ENCODE data around the gene TMEM45B. TPM values are rescaled to one million over a fixed set of nuclear protein-coding genes. Genes with fewer than 3 reads are reported as not detected.

TMEM45B gene
- total RNA-seq, 1 donor: not detected

DNA sequence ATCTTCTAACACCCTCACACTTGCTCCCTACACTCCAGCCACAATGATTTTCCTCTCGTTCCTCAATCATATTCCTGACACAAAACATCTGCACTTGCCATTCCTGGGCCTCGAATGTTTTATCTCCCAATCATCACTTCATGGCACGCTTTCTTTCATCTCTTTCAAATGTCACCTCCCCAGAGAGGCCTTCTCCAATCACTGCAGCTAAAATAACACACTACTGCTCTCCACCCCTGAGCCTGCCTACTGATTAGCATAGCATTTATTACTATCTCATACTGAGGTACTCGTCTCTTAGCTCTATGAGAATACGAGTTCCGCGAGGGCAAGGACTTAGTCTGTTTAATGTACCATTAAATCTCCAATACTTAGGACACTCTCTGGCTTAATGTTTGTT lies 56.3 kb downstream of the TMEM45B start:
- DNase-seq (ENCODE audit: low read depth): no peak
- TF ChIP-seq, protein P1, sequence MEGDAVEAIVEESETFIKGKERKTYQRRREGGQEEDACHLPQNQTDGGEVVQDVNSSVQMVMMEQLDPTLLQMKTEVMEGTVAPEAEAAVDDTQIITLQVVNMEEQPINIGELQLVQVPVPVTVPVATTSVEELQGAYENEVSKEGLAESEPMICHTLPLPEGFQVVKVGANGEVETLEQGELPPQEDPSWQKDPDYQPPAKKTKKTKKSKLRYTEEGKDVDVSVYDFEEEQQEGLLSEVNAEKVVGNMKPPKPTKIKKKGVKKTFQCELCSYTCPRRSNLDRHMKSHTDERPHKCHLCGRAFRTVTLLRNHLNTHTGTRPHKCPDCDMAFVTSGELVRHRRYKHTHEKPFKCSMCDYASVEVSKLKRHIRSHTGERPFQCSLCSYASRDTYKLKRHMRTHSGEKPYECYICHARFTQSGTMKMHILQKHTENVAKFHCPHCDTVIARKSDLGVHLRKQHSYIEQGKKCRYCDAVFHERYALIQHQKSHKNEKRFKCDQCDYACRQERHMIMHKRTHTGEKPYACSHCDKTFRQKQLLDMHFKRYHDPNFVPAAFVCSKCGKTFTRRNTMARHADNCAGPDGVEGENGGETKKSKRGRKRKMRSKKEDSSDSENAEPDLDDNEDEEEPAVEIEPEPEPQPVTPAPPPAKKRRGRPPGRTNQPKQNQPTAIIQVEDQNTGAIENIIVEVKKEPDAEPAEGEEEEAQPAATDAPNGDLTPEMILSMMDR (IDR thresholded peaks at IDR 0.05; ENCODE audit: insufficient read depth, low read length): no peak
- no peak overlapping the region for H3K4me3 ChIP-seq (ENCODE audit: low read depth, low read length)

DNA sequence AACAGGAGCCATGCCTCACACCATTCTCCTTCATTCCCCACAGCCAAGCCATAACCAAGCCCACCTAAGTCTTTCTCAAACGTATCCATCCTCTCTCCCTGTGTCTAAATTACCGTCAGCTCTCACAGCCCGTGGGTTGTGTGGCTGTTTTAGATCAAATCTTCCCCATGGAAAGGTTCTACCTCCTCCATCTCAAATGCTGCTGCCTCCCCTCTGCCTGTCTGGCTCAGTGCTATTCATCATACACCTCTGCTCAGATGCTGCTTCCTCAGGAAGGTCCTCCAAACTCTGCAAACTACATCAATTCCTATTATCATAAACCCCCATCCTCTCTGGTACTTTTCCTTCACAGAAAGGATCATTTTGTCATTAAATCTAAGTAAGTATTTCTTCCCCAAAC lies 64.7 kb downstream of the TMEM45B start:
- H3K4me3 ChIP-seq (ENCODE audit: low read depth, low read length): no peak overlapping the region
- TF ChIP-seq, protein P1 (IDR thresholded peaks at IDR 0.05; ENCODE audit: insufficient read depth, low read length): no peak
- DNase-seq (ENCODE audit: low read depth): no peak

DNA sequence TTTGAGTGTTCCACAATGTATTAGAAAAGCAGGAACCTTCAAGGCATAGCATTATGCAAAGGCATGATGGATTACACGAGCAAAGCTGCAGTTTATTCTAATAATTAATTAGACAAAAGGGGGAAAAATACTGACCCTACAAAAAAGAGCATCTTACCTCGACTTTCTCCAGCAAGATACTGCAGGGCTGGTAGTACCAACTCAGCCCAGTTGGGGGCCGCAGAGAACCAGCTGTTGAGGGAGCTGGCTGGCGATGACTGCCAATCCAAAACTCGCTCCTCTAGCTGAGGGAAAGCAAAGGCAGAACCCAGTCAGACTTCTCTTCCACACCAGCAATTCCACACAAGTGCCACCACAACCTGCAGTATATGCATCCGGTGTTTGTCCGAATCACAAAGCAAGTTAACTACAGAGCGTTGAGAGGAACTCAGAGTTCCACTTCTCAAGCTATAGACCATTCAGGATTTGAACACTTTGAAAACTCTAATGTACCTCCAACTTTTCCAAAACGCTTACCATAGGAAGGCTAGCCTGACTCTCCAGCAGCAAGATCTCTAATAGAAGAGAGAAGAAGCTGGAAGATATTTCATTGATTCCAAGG lies 66.0 kb downstream of the TMEM45B start:
- TF ChIP-seq, protein P1 (IDR thresholded peaks at IDR 0.05; ENCODE audit: insufficient read depth, low read length): peak; percentile 76
- H3K4me3 ChIP-seq (ENCODE audit: low read depth, low read length): no peak overlapping the region
- peak; percentile 22 for DNase-seq (ENCODE audit: low read depth)

DNA sequence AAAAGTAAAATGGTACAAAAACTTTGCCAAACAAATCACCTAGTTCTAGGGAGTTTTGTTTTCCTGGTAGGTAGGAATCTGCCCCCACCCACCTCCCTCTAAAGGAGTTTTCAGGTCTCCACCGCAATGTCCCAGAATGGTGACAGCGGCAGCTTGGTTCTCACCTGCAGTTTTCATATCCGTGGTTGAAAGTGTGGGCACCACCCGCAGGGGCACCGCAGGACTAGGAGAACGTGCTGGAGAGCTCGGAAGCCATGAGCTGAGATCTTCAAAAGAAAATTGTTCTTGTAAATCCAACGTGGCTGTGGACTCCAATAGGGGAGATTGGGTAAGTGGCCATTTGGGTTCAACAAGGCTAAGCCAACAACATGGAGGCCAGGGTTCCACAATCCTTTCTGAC lies 68.9 kb downstream of the TMEM45B start:
- H3K4me3 ChIP-seq (ENCODE audit: low read depth, low read length): no peak overlapping the region
- TF ChIP-seq, protein P1 (IDR thresholded peaks at IDR 0.05; ENCODE audit: insufficient read depth, low read length): no peak
- no peak for DNase-seq (ENCODE audit: low read depth)

DNA sequence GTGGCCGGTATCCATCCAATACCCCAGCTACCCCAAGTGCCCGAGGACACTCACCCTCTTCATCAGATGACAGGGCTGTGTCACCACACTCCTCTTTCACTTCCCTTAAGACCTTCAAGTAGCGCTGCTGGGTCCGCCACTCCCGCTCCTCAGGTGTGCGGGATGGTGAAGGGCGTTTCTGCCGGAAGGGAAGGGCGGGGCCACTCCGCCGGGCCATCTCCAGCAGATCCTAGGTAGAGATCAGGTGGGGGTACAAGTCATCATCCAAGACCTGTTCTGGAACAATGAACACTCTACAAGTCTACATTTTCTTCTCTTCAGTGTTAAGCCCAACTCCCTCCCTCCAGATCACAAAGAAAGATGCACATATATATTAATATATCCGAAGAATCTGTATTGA lies 69.7 kb downstream of the TMEM45B start:
- no peak overlapping the region for H3K4me3 ChIP-seq (ENCODE audit: low read depth, low read length)
- DNase-seq (ENCODE audit: low read depth): no peak
- TF ChIP-seq, protein P1 (IDR thresholded peaks at IDR 0.05; ENCODE audit: insufficient read depth, low read length): no peak

DNA sequence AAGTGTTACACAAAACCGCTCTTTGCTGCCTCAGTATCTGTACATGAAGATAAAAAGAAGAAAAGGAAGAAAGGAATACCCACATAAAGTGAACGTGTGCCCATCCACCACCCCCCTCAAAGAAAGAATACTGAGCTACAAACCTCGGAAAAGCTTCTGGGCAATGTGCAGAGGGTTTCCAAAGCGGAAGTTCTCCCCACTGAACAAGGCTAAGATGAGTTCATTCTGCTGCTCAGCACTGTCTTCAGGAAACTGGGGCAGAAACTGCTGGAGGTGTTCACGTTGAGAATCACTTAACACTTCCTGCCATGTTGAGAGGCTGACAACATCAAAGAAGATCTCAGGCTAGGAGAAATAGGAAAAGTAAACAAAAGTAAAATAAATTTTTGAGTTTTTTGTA lies 72.8 kb downstream of the TMEM45B start:
- TF ChIP-seq, protein P1 (IDR thresholded peaks at IDR 0.05; ENCODE audit: insufficient read depth, low read length): no peak
- no peak for DNase-seq (ENCODE audit: low read depth)
- no peak overlapping the region for H3K4me3 ChIP-seq (ENCODE audit: low read depth, low read length)
